Midbrain (tissue), 1 donor: Measurements from ENCODE around the gene PALB2.

Source experiments
- DNase-seq: peaks from one replicate; lab custom pipeline; 2025; lab: John Stamatoyannopoulos, UW

The PALB2 gene

DNA sequence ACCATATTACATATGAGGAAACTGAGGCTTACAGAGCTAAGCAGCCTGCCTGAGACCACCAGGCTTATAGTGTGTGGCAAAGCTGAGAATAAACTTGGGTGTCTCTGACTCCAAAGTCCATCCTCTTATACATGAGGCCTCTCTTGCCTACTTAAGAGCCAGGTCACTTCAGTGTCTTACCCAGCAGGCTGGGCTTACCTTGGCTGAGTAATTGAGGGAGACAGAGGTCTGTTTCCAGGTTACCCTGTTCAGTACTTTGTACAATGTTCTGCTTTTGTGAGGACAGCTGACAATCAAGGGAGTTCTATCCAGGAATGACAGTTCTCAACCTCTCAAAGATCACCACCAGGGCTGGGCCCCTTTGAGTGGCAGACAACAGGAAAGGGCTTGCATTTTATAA is 59.3 kb downstream of the PALB2 start:
- DNase-seq: no peak

DNA sequence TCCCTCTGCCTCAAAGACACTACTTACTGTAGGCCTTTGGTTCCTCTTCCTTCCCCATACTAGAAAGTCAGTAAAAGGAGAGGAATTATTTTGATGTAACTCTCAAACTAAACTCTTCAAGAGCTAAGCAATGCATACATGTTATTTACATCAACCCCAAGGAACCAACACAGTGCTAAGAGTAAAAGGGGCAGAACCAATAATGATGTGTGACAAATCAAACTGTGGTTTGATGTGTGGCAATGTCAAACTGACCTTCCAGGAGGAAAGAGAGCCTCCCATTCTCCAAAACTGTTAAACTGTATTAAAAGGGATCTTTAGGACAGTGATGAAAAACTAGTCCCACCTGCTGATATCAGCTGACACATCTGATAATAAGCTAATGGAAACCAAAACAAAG is 60.7 kb downstream of the PALB2 start:
- no peak for DNase-seq

DNA sequence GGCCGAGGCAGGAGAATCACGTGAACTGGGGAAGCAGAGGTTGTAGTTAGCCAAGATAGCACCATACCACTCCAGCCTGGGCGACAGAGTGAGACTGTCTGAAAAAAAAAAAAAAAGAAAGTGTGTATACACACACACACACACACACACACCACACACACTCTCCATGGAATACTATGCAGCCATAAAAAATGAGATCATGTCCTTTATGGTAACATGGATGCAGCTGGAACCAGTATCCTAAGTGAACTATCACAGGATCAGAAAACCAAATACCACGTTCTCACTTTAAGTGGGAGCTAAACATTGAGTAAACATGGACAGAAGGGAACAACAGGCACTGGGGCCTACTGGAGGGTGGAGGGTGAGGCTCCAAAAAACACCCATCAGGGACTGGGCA is 61.7 kb downstream of the PALB2 start:
- no peak for DNase-seq

DNA sequence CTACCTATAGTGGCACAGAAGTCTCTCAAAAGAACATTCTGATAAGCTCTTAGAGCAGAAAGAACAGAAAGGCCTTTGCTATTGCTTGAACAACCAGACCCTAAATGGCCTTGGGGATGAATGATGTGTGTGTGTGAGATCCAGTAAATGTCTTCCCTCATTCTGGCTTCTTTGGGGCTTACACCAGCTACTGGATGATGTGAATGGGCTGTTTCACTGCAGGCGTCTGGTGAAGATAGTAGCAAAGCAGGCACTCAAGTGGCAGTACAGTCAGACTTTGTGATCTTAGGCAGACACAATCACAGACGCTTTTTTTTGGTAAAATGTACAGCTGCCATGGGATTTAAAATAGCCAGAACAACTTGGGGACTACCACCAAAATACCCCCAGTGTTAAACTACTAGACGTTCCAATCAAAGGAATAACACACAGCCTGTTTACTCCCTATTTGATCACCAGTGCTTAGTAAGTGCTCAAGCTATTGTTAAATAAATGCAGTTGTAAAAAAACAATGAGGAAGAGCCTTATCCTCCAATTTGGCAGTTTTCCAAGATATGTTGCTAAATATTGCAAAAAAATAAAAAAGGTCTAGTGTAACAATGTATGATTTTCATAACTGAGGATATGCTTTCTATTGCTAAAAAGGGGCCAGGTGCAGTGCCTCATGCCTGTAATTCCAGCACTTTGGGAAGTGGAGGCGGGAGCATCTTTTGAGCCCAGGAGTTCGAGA is 62.8 kb downstream of the PALB2 start:
- DNase-seq: no peak

DNA sequence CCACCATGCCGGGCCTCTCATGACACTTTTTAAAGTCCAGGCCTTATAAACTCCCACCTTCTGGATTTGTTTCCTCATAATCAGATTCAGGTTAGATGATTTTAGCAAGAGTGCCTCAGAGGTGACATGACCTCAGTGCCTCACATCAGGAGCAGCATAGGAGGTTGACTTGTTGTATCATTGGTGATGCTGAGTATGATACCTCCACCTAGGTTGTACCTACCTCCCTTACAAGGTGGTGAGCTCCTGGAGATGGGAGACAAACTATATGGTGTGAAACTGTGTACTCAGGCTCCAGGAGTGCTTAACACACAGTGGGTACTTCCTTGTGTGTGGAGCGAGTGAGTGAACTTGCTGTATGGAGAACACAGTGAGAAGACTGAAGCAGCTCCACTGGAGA is 63.6 kb downstream of the PALB2 start:
- no peak for DNase-seq

DNA sequence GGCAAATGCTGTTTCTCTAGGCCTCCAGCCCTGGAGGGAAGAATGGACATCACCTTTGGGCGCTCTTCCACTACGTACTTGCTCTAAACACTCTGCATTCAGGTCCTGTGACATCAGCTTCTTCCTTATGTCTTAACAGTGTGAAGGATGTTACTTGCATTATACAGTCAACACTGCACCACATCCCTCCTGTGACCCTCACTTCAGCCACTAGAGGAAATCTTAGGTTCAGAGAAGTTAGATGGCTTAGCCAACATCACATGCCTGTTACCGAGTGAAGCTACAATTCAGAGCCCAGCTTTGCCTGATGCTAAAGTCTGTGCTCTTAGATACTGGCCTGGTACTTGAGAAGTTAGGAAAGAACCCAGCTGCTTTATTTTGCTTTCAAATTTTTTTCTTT is 65.3 kb downstream of the PALB2 start:
- DNase-seq: no peak

DNA sequence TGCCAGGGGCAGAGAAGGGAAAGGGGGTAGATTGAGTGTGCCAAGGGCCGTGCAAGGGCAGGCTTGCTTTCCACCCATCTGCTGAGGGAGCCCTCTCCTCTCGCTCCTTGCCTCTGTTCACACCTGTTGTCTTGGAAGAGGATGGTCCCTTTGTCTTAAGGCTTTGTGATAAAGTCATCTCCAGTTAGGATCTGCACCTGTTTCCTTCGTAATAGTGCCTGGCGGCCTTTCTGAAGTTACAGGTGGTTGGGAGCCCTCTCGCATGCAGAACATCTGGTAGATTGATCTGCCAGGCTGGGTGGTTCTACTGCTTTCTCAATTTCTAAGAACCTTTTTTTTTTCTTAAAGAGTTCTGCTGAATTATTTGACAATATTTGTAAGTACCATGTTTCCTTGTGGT is 67.3 kb downstream of the PALB2 start:
- no peak for DNase-seq

DNA sequence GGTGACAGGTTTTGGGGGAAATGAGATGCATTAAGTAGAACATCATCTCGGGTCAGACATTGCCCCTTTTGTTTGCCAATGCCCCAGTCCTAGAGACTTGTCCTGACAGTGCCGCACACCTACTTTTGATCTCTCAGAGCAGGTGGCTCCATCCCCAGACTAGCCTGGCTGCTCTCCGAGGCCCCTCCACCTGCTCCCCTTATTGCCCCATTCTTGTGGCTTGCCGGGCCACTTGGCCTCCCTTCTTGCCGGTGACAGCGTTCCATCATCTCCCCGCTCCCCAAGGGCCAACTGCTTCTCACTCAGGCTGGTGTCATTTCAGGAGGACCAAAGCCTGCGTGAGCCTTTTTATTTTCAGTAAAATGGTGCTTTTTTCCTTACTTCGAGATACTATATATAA is 68.7 kb downstream of the PALB2 start:
- no peak for DNase-seq

DNA sequence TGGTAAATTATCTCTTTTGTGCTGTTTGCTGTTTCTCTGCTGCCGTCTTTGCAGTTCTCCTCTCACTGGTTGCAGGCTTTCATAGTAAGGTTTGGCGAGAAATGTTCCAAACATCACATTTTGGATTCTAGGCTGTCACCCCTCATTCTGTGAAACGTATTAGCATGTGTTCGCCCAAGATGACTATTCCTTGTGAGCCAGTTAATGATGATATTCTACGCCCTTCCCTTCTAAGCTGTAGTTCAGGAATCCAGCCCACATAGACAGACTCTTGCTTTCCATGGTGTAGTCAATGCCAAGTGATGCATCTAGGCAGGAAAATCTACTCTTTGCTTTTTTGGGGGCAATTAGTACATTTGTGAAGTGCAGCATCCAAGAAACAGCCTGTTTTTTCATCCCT is 69.2 kb downstream of the PALB2 start:
- no peak for DNase-seq

DNA sequence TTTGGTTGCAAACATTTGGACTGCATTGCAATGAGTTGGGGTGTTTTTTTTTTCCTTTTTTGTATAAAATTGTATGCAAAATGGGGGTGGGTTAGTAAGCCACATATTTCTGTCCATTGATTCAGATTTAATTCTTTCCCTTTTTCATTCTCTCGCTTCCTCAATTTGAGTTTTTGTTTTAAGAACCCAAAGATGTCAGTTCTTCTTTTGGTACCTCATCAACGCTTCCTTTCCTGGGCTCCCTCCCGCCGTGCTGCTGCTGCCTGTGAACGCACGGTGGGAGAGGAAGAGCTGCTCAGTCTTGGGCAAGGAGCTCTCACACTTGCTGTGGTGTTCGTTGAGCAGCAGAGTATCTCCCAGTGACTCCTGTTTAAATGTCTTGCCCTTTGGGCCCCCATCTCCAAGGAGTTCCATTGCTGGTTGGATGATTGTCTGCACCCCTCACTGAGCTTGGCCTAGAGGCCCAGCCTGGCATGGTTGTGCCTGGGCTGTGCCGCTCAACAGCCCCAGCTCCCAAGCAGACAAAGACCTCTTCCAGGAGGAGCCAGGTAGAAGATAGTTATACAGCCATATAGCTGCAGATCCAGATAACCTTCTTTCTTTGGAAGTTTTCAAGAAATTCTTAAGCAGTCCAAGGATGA is 70.0 kb downstream of the PALB2 start:
- DNase-seq: no peak

DNA sequence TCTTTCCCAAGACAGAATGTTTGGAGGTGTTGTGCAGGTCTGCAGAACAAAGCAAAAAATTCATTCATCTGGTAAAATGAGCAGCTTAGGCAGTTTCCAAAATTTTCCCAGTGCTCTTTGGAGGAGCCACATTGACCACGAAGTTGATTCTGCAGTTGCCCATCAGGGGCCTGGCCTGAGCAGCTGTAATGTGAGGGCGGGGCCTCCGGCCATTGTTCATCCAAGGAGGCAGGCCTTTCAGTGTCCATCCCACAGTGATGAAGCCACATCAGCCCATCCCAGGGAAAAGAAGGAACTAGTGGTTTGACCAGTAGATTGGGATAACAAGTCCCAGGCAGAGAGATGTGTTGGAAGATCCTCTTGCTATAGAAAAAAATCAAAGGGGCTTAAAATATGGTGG is 73.5 kb downstream of the PALB2 start:
- no peak for DNase-seq

DNA sequence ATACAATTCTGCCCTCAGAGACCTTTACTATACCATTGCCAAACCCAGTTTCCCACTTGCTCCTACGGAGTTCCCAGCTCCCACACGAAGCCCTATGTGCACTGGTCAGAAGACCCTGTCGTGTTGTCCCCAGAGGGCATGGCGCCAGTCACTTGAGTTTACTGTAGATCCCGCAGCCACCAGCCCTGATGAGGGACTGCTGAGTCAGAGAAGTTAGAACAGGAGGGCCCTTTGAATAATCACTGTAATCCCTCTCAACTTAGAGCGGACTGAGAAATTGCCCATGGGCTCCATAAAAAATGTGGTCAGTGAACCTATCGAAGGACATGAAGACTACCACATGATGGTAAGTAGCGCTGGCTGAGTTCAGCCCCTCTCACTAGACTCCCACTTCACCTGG is 74.4 kb downstream of the PALB2 start:
- no peak for DNase-seq

DNA sequence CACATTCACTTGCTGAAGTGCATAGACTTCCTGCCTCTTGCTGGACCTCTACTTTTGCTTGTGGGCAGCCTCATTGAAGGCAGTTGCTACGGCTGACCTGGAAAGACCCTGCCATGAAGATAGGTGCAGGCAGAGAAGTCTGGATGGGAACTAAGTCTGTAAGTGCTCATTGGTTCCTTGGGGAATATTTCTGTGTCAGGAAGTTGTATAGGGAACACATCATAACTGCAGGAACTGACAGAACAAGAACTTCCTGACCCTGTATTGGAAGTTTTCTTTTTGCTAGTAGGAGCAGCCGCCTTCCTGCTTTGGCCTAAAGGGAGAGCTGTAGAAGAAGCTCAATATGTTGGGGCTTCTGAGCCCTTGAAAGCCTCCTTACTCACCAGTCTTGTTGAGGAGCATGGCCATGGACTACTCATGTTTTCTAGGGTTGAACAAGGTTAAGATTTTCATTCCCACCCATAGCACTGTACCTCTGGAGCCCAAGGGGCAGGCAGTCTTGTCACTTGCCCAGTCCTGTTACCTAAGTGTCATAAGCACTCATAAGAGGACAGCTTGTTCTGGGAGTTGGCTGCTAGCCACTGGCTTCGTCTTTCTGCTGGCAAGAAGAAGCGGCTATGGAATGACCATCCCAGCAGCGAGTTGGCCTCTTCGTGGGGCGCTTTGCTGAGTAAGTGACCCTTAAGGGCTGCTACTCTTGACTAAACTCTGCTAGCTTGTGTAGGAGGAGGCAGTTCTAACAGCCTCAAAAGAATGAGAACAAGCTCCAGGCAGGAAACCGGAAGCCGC is 76.3 kb downstream of the PALB2 start:
- DNase-seq: peak; percentile 15

DNA sequence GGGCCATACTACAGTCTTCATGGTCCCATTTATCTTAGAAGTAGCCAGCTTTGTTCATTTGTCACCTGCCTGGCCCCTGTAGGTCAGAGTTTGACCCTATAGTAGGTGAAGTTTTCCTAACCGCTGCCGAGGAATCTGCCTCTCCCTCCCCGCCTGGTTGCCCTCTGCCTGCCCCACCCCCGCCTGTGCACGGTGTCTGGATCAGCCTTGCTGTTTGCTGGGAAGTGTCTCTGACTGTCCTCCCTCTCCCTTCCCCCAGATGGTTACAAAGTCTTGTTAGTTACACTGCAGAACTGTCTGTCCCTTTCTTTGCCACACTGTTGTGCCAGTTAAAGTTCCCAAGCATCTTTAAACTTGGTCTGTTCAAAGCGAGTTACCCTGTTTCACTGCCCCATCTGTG is 77.9 kb downstream of the PALB2 start:
- no peak for DNase-seq

DNA sequence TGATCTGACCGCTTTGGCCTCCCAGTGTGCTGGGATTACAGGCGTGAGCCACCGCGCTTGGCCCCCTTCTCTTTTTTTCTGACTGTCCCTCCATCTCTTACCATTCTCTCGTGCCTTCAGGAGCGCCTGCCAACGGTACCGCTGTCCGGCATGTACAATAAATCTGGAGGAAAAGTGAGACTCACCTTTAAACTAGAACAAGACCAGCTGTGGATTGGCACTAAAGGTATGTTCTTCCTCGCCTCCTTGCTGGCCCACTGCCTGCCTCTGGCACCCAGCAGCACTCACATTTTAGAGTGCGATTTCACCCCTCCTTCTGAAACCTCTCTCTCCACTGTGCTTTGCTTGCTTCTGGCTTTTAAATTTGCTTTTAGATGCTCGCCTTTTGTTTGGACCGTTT is 78.6 kb downstream of the PALB2 start:
- no peak for DNase-seq

DNA sequence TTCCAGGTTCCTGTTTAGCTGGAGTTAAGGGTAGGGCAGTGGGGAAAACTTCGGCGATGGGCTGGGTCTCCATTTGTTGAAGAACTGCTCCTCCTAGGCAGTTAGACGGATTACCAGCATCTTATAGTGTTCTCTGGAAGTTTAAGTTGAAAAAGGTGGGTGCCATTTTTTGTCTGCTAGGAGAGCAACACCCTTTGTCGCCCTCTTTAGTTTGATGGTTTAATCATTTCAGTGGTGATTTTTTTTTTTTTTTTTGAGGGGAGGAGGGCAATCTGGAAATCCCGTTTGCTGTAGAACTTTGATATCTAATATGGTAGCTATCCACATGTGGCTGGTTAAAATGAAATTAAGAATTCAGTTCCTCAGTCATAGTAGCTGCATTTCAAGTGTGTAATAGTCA is 79.5 kb downstream of the PALB2 start:
- DNase-seq: no peak

DNA sequence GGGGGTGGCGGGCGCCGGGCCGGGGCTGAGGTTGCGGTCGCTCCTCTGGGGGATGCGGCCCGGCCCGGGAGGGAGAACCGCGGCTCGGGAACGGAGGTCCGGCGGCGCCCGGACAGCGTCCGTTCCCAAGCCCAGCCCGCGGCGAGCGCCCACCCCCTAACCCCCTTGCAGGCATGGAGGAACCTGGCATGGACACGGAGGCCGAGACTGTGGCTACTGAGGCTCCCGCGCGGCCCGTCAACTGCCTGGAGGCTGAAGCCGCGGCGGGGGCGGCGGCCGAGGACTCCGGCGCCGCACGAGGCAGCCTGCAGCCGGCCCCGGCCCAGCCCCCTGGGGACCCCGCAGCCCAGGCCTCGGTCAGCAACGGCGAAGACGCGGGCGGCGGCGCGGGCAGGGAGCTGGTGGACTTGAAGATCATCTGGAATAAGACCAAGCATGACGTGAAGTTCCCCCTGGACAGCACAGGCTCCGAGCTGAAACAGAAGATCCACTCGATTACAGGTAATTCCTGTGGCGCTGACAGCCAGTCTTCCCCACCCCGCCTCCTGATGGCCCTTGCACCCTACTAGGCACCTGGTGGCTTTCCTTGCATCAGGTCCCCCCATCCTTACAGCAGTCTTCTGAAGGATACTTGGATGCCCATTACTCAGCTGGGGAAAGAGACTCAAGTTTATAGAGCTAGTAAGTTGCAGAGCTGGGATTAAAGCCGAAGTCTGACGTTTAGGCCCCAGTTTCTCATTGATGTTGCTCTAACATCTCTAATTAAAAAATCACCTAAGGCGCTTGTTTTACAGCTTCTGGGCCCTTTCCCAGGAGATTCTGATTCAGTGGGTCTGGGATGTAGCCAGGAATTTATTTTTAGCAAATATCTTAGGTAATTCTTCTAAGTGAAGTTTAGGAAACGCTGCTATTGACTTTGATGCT is 83.1 kb downstream of the PALB2 start:
- DNase-seq: peak; percentile 25

DNA sequence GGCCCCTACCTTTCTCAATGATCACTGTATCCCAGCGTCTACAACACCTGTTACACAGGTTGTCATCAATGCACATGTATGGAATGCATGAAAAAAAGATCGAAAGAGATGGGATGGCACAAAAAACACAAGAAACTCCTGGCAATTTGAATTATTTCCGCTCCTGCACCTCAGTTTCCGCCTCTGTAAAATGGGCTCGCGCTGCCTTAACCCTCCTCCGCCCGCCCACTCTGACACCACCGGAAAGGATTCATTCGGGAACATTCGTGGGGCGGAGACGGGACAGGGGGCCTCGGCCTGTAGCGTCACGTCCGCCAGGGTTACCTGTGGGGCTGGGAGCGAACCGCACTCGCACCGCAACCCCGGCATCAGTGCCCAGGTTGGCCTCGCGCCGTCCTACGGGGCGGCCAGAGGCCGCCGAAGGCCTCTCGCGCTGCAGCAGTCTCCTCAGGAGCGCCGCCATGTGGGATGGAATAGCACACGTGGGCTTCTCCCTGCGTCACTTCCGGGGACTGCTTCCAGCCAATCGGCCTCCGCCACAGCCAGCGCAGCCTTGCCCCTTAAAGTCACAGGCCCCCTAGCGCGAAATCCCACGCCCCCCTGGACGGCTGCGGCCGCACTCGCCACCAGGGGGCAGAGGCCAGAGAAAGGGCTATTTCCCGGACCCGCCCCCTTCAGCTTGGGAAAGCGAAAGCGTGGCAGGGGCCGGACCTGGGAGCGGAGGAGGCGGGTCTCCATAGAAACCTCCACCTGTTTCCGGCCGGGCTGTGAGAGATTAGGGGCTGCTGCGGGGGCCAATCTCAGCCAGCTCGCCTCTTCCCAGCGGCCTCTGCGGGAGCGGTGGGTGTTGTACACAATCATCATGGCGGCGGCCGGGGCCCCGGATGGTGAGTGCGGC is 84.0 kb downstream of the PALB2 start, which contains the start of the genes EARS2 and UBFD1:
EARS2 (minus strand) TSS at position 470 of the 898 bp plus-strand sequence; CDS start at position 463, 7 bp downstream.
UBFD1 (plus strand) TSS at position 847 of the 898 bp plus-strand sequence; CDS start at position 863, 16 bp downstream.
- peak; percentile 99 for DNase-seq

DNA sequence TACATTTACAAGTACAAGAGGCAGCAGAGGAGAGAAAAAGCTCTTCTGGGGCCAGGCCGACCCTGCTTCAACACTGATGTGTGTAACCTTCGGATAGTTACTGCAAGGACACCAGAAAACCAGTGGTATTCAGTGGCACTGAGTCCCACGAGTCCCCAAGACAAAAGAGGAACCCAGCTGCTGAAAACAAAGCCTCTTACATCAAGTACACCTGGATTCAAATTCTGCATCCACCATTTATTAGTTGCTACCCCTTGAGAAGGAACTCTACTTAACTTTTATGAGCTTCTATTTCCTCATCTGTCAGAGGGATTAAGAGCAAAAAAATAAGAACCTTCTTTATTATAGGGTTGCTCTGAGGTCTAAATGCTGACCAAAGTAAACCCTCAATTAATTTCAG is 86.6 kb downstream of the PALB2 start:
- no peak for DNase-seq
